ENCODE measurements around the gene FARSB. TPM values are rescaled to one million over a fixed set of nuclear protein-coding genes. Genes with fewer than 3 reads are reported as not detected.

Gene FARSB
- total RNA-seq, 2 donors from 2014 or later, result 13.8 to 23.2 TPM

DNA sequence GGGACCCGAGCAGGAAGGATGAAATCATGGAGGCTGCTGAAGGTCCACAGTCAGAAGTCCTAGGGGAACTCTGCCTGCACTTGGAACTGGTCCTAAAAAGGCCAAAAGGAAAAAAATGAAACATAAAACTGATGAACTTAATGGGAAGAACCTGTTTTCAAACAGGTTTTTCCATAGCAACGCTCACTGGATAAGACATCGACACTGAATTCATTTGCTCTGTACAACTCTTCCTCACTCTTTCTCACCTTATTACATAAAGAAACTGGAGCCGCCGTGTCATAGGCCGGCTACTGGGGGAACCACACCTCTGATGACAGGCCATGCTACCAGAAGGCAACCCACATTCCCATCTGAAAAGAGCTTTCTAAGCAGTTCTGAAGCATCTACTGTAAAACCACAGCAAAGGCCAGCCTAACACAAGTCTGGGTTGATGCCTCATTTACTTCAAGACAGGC, 83.6 kb downstream of the FARSB start:
- ATAC-seq, result peak; percentile 19 to 31
- intact Hi-C loops (cut with DNase I), result no loop called here
- no peak for DNase-seq

DNA sequence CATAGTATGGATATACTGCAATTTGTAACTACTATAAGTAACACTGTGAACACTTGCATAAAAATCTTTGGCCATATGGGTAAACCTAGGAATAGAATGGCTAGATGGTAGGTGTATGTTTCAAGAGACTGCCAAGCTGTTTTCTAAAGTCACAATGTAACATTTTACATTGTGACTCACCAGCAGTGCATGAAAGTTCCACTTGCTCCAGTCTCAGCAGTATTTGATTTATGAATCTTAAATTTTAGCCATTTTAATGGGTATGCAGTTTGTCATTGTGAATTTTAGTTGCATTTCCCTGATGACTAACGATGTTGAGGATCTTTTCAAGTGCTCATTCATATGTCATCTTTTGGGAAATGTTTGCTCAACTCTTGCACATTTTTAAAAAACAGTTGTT, 86.1 kb downstream of the FARSB start:
- intact Hi-C loops (cut with DNase I), result no loop called here
- DNase-seq (no peak), ATAC-seq (no peak)

DNA sequence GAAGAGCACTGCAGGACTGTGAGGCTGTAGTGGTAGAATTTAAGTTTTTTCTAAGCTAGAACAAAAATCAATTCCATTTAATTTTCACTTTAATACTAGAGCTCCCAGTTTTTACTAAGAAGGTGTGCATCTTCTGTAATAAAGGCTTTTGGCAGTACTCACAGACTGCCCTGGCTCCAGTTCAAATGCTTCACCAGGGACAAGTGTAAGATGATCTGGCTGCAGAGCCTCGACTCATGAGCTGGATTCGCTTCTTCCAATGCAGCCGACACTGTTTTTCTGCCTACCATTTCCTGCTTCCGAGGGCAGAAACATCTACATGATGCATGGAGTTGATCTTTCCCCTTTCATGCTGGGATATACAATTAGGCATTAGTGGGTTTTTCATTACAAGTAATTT, 87.0 kb downstream of the FARSB start:
- DNase-seq (peak; percentile 43), ATAC-seq (peak; percentile 38 to 60)
- intact Hi-C loops (cut with DNase I), result no loop called here

DNA sequence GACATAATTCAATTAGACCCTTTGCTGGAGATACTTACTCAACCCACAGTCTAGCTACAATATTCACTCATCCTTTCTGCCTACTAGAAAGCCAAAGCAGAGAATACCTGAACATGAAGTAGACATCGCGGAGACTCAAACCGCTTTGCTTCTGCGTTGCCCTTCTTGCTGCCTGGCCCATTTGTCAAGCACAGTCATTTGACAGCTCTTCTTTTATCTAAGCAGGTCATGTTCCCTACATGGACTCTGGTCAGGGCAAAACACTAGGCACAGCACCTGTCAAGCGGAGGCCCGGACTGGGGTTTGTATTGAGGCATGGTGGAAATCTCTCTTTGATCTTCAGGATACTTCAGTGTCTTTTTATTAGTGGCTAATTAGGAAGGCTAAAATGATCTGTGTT, 89.7 kb downstream of the FARSB start:
- intact Hi-C loops (cut with DNase I), result no loop called here
- ATAC-seq (no peak), DNase-seq (no peak)

DNA sequence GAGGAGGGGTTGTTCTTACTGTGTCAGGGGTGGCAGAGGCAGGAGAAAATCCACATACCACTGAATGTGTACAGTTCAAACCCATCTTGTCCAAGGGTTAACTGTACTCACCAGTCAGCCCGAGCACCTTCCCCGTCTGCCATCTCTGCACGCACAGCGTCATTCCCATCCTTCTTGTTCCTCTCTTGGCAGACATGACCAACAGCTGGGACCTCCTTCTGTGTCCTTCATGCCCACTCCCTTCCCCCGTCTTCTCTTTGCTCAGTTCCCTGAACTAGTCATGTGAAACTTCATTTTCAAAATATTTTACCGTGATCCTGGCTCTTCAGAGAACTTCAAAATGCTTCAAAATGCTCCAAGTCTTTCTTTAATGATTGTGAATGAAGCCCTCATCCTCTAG, 92.0 kb downstream of the FARSB start:
- DNase-seq (no peak), ATAC-seq (no peak)
- intact Hi-C loops (cut with DNase I), result loop anchor here (5.0 kb wide), 2 partner anchors 247 to 507 kb away; no protein-coding TSS in a partner anchor

DNA sequence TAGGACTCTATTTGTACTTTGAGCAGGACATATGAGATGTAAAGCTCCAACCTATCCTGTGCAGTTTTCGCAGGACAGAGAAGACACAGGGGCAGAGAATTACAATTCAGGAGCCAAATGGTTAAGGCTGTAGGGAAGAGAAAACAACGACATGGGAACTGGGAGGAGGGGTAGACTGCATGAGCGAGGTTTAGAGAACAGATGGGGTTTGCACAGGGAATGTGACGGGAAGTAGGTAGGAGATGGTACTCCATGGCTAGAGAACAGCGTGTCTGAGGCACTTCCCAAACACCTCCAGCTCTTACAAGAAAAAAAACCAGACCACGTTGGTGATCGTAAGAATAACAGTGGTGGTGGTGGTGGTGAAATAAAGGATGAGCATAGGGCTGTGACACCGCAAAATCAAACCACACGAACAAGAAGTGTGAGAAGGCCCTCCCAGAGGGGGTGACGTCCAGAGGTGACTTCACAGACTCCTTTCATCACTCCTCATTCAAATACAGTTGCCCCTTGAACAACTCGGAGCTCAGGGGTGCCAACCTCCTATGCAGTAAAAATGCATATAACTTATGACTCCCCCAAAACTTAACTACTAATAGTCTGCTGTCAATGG, 92.7 kb downstream of the FARSB start:
- intact Hi-C loops (cut with DNase I), result loop anchor here (5.0 kb wide), 2 partner anchors 246 to 506 kb away; no protein-coding TSS in a partner anchor
- no peak for DNase-seq
- no peak for ATAC-seq

DNA sequence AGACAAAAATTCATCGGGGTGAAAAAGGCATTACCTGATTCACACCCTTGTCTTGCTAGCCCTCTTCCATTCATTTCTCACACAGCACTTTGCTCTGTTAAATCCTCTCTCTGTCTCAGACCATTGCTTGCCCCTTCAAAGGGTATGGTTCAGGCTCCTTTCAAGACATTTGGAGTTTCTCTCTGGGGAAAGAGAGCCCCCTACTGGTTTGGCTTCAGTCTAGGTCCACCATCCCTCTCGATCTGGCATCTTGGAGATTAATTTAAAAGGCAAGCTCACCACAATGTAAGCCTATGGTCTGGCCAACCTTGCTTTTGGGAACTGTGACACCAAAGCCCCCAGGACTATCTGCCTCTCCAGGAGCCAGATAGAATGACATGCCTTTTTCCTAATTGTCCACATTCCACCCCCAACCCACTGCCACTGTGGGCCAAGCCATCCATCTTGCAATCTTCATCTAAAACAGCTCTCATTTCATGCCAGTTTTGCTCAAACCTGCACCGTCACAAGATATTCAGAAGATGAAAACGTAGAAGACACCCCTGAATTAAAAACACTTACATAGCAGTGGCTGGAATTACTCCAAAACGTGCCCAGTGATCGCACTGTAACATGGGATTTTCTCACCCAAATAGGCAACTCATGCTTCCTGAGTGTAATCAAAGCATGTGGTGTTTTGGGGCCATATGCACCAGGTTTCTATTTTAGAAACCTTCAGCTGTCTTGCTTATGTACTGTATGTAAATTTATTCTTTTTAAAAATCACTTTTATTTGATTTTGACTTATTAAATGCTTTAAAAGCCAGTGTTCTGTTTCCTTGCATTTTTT, 93.9 kb downstream of the FARSB start:
- intact Hi-C loops (cut with DNase I), result loop anchor here (2.0 to 5.0 kb wide), 3 partner anchors 243 to 505 kb away; no protein-coding TSS in a partner anchor
- DNase-seq (no peak), ATAC-seq (peak; percentile 77 to 84)

DNA sequence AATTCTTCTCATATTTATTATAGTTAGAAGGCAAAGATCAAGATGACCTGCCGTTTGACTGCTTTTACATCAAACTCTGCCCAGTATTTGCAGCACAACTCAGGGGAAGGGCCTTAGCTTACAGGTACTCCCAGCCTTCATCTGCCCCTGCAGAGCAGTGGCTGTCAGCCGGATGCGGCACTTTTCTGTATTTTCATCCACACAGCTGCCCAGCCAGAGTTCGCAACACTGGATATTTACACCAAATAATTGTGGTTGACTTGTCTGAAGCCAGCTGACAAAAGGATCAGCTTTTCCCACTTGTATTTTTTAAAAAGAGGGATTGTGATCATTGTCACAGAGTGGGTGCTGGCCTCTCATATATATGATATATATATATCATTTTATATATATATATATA, 94.7 kb downstream of the FARSB start:
- no peak for DNase-seq
- no peak for ATAC-seq
- intact Hi-C loops (cut with DNase I), result loop anchor here (2.0 to 5.0 kb wide), 3 partner anchors 242 to 504 kb away; no protein-coding TSS in a partner anchor

DNA sequence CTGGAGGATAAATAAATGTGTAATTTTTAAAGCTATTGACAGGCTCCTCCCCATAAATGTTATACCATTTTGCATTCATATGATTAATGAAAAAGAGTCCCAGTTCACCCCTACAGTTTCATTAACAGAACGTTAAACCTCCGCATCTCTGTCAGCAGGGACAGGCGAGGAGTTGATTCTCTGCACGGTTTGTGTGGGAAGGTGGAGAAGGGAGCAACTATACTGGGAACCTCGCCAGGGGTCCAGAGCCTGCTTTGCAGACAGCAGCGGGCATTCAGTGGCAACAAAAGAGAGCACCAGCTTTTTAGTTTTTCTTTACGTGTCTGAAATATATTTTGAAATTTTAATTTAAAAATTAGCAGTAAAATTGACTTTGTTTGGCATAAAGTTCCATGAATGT, 101.4 kb downstream of the FARSB start:
- no peak for ATAC-seq
- intact Hi-C loops (cut with DNase I), result no loop called here
- DNase-seq, result no peak

DNA sequence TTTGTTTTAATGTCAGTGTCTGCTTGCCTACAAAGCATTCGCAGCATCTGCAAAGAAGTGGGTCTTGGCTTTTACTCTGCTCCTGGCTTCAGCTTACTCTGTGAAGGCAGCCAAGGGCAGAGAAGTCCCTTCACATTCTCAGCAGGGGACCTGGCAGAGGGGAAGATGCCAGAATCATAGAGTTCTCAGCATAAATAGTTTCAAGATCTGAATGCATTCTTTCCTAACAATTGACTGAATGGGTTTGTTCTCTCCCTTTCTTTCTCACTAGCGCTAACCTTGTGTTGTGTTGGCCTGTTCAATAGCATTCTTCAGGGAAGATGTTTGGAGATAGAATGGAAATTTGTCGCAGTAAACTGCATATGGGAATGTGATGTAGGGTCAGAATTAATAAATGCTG, 106.9 kb downstream of the FARSB start:
- intact Hi-C loops (cut with DNase I), result no loop called here

DNA sequence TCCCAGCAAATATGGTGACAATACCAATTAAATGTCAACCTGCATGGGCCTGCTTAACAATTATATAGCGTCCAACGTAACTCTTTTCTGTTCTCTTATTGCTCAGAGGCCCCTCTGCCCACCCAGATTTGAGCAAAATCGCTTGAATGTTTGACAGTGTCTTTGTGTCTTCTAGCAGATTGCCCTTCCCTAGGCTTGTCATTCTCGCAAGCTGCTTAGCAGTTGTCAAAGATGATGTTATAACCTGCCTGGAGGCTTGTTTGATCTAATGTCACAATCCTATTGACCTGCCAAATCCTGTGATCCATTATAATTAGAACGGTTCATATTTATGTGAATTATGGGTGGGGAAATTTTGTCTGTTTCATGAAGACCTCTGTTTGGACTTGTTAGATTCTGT, 108.8 kb downstream of the FARSB start:
- DNase-seq, result no peak
- ATAC-seq, result no peak
- intact Hi-C loops (cut with DNase I), result no loop called here

More for the DNA sequence above, 106.9 kb downstream of the FARSB start:
- no peak for ATAC-seq
- DNase-seq, result no peak

DNA sequence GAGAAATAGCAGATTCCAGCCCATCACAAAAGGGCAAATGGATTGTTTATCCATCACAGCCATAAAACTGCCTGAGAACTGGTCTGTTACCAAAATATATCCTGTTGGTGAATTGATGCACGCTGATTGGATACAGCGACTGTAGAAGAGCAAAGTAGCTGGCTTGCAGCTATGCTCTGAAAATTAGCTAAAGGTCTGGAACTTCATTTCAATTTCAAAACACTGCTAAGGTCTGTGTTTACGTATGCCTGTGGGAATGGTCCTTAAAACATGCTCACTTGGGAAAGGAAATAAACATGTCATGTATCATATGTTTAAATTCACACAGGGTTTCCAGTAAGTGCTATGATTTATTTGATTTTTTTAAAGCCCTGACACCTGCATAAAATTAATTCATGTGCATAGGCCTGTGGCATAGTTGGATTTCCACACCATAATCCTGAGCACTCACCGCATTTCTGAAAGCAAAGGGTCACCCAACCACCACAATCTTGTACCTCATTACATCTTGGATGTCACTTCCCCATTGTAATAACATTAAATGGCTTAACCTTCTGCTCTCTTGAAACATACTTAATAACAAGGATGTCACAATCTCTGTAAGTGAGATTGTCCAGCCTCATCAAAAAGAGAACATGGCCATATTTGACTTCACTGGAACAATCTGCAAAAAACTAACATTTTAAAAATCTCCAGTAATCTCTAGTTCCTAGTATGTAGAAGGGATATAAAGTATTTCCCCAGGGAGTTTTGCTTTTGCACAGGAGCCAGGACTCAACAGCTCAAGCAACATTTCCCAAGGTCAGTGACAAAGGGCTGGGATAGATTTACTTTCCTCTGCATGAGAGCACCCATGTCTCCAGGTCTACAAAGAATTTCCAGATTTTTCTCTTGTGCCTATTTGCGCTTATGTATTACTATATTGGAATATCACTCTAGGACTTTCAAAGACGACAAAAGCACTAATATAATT, 109.8 kb downstream of the FARSB start:
- DNase-seq, result no peak
- intact Hi-C loops (cut with DNase I), result no loop called here
- ATAC-seq, result no peak

DNA sequence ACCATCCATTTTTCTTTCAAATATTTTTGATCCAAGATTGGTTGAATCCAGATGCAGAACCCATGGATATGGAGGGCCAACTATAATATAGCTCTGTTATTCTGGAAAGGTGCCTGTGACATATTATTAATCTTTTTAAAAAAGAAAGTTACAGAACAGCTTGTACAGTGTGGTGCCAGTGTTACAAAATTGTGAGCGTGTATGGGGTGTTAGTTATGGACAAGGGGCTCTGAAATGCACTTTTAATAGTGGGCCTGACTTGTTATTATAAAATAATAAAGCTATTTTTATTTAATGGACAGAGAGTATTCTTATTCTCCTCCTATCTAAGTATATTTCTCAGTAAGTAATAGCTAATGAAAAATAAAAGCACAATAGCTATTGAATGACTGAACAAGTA, 111.2 kb downstream of the FARSB start:
- ATAC-seq (no peak), DNase-seq (no peak)
- intact Hi-C loops (cut with DNase I), result no loop called here

DNA sequence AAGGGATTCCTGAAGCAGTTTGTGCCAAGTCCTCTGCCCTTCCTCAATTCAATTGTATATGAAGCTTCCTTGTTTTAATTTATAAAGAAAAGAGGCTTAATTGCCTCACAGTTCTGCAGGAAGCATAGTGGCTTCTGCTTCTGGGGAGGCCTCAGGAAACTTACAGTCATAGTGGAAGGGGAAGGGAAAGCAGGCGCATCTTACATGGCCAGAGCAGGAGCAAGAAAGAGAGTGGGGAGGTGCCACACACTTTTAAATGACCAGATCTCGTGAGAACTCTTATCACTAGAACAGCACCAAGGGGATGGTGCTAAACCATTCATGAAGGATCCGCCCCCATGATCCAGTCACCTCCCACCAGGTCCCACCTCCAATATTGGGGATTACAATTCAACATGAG, 117.4 kb downstream of the FARSB start:
- DNase-seq, result no peak
- intact Hi-C loops (cut with DNase I), result no loop called here
- ATAC-seq, result no peak

DNA sequence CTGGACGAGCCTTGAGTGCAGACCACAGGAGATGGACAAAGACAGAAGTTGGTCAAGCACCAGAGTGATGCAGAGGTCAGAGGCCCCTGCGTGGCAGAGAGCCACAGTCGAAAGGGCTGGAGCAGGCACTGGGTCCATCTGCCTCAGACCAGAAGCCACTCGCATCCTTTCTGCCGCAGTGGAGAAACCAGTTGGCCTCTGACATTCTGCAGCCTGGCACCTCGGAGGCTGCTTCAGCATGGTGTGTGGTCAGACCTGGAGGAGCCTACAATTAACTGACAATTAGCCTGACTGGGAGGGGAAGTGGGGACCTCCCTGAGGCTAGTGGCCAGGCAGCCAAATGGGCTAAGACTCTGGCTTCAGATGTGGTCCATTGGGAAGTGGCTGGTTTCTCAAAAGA, 120.4 kb downstream of the FARSB start:
- intact Hi-C loops (cut with DNase I), result no loop called here
- DNase-seq (no peak), ATAC-seq (no peak)

DNA sequence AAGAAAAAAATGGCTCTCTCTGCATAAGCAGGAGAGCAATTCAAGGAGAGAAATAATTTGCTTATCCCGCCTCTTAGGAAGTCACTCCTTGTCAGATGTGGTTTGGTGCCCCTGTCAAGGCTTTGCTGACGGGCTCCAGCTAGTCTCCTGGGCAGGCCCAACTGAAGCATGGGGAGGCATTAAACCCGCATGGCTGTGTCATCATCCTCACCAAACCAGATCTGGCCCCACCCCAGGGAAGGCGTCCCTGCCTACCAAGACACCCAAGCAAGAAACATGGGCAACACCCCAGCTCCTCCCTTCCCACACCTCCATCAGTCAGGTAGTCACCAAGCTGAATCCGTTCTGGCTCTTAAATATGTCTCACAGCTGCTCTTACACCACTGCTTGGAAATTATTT, 123.6 kb downstream of the FARSB start:
- intact Hi-C loops (cut with DNase I), result no loop called here
- no peak for DNase-seq
- ATAC-seq, result no peak

DNA sequence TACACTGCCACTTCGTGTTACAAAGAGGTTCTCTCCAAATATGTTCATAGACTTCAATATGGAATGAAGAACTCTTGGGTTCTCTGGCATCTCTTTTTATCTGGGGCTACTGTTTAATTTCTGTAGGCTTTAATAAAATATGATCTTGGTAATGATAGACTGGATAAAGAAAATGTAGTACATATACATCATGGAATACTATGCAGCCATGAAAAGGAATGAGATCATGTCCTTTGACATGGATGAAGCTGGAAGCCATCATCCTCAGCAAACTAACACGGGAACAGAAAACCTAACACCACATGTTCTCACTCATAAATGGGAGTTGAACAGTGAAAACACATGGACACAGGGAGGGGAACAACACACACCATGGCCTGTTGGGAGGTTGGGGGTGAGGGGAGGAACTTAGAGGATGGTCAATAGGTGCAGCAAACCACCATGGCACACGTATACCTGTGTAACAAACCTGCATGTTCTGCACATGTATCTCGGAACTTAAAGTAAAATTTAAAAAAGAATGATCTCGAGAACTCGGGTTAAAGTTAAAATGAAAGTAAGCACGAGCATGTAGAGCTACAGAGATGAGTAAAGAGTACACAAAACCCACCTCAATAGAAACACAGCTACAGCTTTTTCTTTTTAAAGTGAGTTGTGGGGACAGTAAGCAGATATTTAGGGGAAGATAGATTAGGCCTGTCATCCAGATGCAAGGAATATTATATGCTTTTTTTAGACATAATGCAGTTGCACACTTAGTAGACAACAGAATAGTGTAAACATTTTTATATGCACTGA, 129.2 kb downstream of the FARSB start:
- no peak for ATAC-seq
- intact Hi-C loops (cut with DNase I), result no loop called here

DNA sequence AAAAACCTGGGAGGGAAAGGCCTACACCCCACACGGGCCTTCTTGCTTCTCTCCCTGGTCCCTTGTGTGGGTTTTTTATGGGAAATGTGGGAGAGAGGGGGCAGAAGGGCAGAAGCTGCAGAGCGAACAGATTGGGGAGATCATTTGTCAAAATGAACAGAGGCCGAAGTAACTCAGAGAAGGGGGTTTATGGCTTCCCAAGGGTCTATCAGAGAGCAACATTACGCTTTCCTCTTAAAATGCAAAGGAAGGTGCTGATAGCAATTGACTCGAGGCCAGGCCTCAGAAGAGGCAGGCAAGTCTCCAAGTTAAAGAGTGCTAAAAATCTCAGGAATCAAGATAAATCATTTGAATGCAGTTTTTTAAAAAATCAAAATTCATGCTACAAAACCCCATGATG, 130.1 kb downstream of the FARSB start:
- ATAC-seq (no peak), DNase-seq (no peak)
- intact Hi-C loops (cut with DNase I), result no loop called here

More for the DNA sequence above, 129.2 kb downstream of the FARSB start:
- no peak for DNase-seq

All from left cardiac atrium (tissue), 4 donors.